GM18909 (cell line): ENCODE measurements around the gene PAXX.

ENCODE experiments used
- ATAC-seq: cut with Tn5 transposase; IDR thresholded peaks from one replicate; pipeline ENCODE4 v1.9.1; 2021; ENCODE audit warnings: mild to moderate bottlenecking; ENCODE audit not compliant: unreplicated experiment, poor library complexity

PAXX gene, protein sequence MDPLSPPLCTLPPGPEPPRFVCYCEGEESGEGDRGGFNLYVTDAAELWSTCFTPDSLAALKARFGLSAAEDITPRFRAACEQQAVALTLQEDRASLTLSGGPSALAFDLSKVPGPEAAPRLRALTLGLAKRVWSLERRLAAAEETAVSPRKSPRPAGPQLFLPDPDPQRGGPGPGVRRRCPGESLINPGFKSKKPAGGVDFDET

DNA sequence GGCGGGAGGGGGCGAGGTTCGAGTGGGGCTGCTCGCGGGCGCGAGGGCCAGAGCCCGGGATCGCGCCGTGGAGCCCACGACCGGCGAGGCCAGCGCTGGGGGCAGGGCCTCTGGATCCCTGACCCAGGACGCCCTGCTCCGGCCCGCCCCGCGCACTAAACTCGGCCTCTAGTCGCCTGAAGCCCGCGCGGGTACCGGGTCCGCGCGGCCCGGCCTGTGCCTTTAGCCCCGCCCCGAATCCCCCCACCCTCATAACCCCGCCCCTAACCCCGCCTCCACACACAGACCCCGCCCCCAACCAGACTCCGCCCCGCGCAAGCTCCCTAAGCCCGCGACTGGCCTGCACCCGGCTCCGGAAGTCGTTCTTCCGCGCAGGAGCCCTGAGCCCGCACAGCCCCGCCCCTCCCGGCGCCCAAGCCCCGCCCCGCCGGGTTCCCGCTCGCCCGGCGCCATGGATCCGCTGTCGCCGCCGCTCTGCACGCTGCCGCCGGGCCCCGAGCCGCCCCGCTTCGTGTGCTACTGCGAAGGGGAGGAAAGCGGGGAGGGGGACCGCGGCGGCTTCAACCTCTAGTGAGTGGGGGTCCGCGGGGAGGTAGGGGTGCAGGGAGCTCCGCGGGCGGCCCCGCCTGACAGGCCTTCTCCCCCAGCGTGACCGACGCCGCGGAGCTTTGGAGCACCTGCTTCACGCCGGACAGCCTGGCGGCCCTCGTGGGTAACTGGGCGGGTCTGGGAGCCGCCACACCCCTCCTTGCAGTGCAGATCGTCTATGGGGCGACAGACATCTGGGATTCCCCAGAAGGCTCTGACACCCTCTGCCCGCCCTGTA, at the start of gene PAXX:
Gene PAXX (plus strand): TSS at position 430 of the 826 bp plus-strand sequence. CDS start 22 bp downstream, at position 452.
- peak; percentile 80 for ATAC-seq

DNA sequence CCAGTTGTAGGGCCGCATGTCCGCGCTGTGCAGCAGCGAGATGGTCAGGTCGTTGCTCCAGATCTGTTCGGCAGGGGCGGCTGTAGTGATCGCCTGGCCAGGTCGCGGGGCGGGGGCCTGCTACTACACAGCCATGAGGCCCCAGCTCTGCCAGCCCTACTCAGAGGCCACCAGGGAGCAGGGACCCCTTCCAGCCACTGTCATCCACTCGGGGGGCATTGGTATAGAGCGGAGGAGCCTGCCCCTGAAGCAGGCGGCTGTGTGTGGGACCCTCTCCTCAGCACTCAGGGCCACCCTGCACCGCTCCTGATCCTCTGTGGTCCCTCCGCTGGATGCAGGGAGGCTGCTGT, 49.4 kb upstream of the PAXX start:
- ATAC-seq, result no peak

DNA sequence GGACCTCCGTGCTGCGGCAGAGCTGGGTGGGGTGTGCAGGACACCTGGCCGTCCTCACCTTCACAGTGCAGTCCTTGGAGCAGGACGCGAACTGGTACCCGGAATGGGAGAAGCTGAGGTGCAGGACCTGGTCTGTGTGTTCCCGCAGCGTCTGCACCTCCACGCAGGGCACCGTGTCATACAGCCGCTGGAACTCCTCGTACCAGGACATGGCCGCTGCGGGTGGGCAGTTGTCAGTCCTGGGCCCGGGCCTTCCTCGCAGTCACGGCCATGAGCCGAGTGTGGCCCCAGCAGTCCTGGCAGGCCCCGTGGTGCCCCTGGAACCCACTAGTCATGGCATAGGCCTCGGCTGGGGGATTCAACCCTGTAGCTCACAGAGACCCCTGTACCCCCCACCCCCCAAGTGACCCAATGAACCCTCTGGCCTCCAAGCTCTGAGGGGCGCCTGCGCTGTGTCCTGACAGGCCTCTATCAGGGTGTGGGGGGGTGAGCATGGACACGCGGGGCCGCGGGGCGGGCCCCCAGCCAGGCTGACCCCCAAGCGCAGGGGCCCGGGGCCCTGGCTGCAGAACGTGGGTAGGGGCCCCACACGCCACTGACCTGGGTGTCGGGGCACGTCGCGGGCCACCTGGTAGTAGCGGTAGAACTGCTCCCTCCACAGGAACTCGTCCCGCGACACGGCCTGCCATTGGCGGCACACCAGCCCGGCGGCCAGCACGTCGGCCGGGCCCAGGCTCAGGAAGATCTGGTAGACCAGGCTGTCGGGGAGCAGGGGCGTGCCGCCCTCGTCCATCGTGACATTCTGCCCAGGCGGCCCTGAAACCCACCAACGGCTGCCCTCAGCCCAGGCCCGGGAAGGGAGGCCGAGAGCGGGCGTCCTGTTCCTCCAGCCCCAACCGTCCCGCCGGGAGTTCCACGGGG, 48.7 kb upstream of the PAXX start:
- ATAC-seq, result peak; percentile 13

DNA sequence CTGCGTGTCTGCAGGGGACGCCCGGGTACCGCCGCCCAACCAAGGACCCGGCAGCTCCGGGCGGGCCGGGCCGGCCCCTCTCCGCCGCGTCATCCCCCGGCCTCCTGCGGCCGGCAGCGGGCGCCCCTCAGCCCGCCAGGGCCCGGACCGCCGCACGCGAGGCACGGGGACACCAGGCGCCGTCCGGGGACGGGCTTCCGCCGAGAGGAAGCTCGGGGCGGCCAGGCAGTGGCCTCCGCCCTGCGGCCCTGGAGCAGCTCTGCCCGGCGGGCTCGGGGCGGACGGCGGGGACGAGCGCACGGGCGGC, 48.1 kb upstream of the PAXX start:
- peak; percentile 38 for ATAC-seq

DNA sequence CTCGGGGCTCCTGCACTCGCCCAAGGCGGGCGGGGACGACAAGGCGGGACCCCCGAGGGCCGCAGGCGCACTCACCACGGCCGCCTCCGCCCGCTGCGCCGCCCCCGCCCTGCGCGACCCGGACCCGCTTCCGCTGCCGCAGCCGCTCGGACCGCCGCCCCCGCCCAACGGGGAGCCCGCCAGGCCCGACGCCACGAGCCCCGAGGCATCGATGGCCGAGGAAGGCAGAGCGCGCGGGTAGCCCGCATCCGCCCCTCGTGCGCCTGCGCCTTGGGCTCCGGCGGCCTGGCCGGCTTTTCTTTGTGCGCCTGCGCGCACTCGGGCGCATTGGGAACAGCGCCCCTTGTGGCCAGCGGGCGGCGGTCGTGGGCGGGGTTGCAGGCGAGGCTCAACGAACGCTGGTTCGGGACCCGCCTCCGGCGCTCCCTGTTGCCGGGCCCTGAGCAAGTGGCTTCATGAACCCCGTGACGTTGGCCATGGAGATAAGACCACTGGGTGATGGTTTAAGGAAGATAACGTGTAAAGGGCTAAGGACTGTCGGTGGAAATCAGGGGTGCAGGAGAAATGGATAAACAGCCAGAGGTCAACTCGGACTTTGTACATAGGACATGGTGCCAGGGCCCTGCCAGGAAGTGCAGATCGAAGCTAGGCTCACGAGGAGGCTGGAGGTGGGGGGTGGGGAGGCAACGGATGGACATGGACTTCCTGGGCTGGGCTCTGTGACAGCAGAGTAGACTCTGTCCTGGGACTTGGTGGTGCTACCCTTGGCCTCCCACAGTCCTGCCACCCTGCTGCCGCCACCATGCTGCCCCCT, 47.5 kb upstream of the PAXX start, which contains the start of the genes C8G and FBXW5:
Gene C8G (plus strand): TSS at position 725 of the 814 bp plus-strand sequence. CDS start 78 bp downstream, at position 803.
Gene FBXW5 (minus strand): TSS at position 220 of the 814 bp plus-strand sequence. CDS start 655 bp downstream, outside the sequence.
- ATAC-seq, result peak; percentile 75

DNA sequence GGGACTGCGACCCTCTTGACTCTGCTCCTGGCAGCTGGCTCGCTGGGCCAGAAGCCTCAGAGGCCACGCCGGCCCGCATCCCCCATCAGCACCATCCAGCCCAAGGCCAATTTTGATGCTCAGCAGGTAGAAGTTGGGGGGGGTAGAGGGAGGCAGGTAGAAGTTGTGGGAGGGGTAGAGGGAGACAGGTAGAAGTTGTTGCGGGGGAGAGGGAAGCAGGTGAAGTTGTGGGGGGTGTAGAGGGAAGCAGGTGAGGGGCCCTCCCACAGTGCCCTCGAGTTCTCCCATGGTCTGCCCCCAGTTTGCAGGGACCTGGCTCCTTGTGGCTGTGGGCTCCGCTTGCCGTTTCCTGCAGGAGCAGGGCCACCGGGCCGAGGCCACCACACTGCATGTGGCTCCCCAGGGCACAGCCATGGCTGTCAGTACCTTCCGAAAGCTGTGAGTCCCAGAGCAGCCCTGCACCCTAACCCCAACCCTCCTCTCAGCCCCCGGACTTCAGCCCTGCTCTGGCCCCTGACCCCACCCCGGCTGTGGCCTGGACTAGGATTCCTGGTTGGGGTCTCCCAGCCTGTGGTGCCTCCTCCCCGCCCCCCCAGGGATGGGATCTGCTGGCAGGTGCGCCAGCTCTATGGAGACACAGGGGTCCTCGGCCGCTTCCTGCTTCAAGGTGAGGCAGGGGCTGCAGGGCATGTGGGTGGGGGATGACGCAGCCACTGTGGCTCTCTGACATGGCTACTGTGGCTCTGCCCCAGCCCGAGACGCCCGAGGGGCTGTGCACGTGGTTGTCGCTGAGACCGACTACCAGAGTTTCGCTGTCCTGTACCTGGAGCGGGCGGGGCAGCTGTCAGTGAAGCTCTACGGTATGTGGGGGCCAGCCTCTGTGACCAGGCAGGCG, 46.6 kb upstream of the PAXX start:
- ATAC-seq, result no peak

DNA sequence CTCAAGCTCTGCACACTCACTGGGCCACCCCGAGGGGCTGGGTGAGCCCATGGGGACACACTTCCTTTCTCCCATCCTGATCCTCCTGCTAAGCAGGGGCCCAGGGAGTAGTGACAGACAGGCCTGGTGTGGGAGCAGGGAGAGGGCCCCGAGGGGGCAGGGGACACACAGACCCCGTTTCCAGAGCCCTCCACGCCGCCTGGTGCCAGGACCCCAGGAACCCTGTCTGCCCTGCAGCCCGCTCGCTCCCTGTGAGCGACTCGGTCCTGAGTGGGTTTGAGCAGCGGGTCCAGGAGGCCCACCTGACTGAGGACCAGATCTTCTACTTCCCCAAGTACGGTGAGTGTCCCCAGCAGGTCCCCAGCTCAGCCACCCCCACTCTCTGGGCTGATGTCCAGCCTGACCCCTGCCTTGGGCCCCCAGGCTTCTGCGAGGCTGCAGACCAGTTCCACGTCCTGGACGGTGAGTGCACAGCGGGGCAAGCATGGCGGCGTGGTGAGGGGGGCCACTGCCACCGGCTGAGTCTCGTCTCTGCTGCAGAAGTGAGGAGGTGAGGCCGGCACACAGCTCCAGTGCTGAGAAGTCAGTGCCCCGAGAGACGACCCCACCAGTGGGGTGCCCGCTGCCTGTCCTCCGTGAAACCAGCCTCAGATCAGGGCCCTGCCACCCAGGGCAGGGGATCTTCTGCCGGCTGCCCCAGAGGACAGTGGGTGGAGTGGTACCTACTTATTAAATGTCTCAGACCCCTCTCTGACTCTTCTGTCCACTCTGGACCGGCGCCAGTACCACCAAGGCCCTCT, 45.8 kb upstream of the PAXX start:
- ATAC-seq, result no peak

GRCh38 chr9:136947028-136947891, 45.0 kb upstream of the PAXX start:
- ATAC-seq, result no peak

- no peak for ATAC-seq
These were observed 44.2 kb upstream of the PAXX start for GRCh38 chr9:136947955-136948510.

DNA sequence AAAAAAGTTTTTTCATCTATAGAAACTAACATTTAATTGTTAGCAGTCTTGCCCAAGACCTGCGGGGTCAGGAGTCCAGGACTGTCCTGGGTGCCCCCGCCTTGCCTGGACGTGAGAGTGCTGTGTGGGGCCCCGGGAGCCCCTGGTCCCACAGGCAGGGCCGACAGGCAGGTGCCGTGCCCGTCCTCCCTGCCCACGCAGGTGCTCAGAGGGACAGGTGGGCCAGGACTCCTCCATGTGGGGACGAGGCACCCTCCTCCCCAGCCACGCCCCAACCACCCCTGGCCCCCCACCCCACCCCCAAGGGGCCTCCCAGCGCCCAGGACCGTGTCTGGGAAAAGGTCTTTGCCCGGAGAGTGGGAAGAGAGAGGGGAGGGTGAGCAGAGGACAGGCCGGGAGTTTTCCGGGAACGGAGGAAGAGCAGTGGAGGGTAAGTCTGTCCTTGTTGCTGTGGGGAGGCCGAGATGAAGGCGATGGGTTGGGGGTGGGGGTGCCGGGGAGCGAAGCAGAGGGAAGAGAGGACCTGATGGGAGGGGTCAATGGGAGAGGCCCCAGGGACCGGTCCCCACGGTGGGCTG, 42.9 kb upstream of the PAXX start:
- ATAC-seq, result no peak

DNA sequence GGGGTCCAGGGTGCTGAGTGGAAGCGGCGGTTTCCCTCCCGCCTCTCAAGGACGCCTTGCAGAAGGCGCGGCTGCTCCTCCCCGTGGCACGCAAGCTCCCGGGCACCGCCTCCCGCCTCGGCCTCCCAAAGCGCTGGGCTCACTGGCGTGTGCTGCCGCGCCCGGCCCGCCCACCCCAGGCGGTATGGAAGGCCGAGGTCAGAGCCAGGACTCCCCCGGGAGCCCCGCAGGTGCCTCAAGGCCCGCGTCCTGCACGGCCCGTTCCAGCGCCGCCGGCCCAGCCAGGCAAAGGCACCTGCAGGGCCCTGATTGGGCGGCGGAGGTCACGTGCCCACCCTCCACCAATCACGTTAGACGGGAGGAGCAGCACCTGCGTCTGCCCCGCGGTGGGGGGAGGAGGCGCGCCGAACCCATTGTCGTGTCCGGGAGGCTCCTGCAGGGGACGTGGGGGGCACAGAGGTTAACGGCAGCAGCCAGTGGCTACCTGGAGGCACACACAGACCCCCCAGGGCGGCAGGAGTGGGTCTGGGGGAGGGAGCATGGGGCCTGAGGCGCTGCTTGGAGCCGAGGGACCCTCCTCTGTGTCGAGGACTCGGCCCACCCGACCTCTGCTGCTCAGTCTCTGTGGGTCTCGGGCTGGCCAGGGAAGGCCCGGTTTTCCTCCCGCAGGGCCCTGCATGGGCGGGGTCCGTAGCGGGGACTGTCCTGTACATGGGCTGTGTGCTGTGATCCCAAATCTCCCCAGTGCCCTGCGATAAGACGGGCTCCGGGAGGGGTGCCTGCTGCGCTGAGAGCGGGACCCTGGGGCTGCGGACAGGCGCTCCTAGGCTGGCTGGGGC, 42.2 kb upstream of the PAXX start:
- peak; percentile 81 for ATAC-seq

- no peak for ATAC-seq
These were observed 41.5 kb upstream of the PAXX start for GRCh38 chr9:136950656-136951276.

- no peak for ATAC-seq
These were observed 40.5 kb upstream of the PAXX start, which contains the start of gene LCN12 for GRCh38 chr9:136951541-136952320. TSS of gene LCN12 (plus strand) at chr9:136952273. CDS start at chr9:136952328, 55 bp downstream.

DNA sequence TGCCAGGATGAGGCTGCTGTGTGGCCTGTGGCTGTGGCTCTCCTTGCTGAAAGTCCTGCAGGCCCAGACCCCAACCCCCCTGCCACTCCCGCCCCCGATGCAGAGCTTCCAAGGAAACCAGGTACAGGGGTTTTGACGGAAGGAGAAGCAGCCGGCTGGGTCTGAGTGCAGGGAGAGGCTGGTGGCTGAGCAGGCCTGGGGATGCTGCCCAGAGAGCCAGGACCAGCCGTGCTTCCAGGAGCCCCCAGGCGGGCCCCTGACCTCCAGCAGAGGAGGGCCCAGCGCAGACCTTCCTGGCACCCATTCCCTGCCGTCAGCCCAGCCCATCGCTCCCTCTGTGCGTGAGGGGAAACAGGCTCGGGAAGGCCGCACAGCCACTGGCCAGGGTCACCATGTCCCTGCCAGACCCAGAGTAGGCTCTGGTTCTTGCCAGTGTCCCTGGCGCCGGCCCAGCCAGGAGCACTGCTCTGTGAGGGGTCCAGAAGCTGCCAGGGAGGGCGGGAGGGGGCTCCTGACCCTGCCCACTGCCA, 39.8 kb upstream of the PAXX start:
- ATAC-seq, result no peak
